Ovary (tissue), 9 donors: Measurements from ENCODE around the gene HGF. TPM values are rescaled to one million over a fixed set of nuclear protein-coding genes. Genes with fewer than 3 reads are reported as not detected.

ENCODE experiments used
- DNase-seq, 5 donors: peaks; one replicate each; pipeline ENCODE4 v3.0.0-alpha.2; 2019 to 2020
- H3K27ac ChIP-seq, 2 donors: fragments of 200-600 bp; one replicate each; pipeline versions ENCODE4 v1.5.1 to v1.8.0; 2019 to 2022
- H3K27me3 ChIP-seq: fragments of 200-600 bp; one replicate; pipeline ENCODE4 v1.8.0; 2022
- H3K36me3 ChIP-seq: fragments of 200-600 bp; sonication (generic); one replicate; pipeline ENCODE4 v1.5.1; 2019
- H3K4me1 ChIP-seq: one replicate; pipeline ENCODE4 v1.8.1; 2013; ENCODE audit warnings: mild to moderate bottlenecking, moderate library complexity; ENCODE audit not compliant: insufficient read depth
- H3K4me3 ChIP-seq: fragments of 200-600 bp; sonication (generic); one replicate; pipeline ENCODE4 v1.5.1; 2017
- H3K9me3 ChIP-seq, 2 donors: fragments of 200-600 bp in 1 of 2; sonication (generic) in 1 of 2; one replicate each; pipeline versions ENCODE4 v1.5.1 to v1.8.1; 2013 to 2019; ENCODE audit warnings: mild to moderate bottlenecking in 1 of 2, moderate library complexity in 1 of 2
- EP300 ChIP-seq: sonication (generic); formaldehyde crosslinking; IDR thresholded peaks from one replicate; pipeline ENCODE4 v1.6.1; 2017; ENCODE audit warnings: antibody characterized with exemption
- POLR2A ChIP-seq: fragments of 450-650 bp; IDR thresholded peaks from one replicate; pipeline ENCODE4 v1.6.1; 2017; ENCODE audit warnings: antibody characterized with exemption, mild to moderate bottlenecking, moderate library complexity
- WGBS, 3 donors: extraction: QIAGEN DNeasy Blood & Tissue Kit in 1 of 3; methylation state at CpG; one replicate each; pipeline versions ENCODE4 v1.1.5 to v1.1.7; 2013 to 2017; 5-methylcytosine and 5-hydroxymethylcytosine counted together
- intact Hi-C, 4 donors: fragments of 100-400 bp; cut with DNase I; formaldehyde crosslinking; loops; one replicate each; pipeline versions ENCODE4 v1.11.0 to v1.15.1; 2022 to 2023
- polyA plus RNA-seq, 2 donors: library from polyadenylated mRNA; stranded (reverse); fragments of 200-250 nt in 1 of 2; fragments of 350-450 nt in 1 of 2; fragmentation: Illumina TruSeq in 1 of 2; extraction: RNeasy Lipid Tissue Mini Kit (QIAGEN cat#74804) in 1 of 2; gene quantifications; one replicate each; pipeline ENCODE4 v1.2.3, GENCODE V29; 2013 to 2014
- total RNA-seq, 7 donors: library from RNA; depleted of rRNA in 2 of 7; stranded (reverse); fragments of >200 nt in 2 of 7; fragmentation: NEBNext Ultra II Directional in 3 of 7; extraction: Animal tissue kit (Norgen Biotek cat#: 25700) in 3 of 7; gene quantifications; one replicate each; pipeline versions ENCODE4 v1.1.0 to v1.2.4, GENCODE V29; 2016 to 2023
- TF ChIP-seq, protein P1 (sequence below), 3 donors: fragments of 450-650 bp in 2 of 3; fragments of 200-600 bp in 1 of 3; IDR thresholded peaks; one replicate each; pipeline versions ENCODE4 v1.5.1 to v1.8.0; 2016 to 2022; ENCODE audit warnings: antibody characterized with exemption in 3 of 3, mild to moderate bottlenecking in 1 of 3
- donor health status: DM: no; HTN: no; CAD: no; lungs with moderate emphysema.
- donor health status: DM: no; HTN: no; CAD: no.
- donor health status: Bipolar disorder and iron deficiency.
- donor health status: DM: yes; HTN: yes; CAD: no.
- donor health status: DM: no; HTN: no; CAD: no.
- donor health status: DM: yes; HTN: yes; CAD: no.

HGF gene
- total and polyA plus RNA-seq, 9 donors = 1.0 to 7.6 (median 3.2) TPM

DNA sequence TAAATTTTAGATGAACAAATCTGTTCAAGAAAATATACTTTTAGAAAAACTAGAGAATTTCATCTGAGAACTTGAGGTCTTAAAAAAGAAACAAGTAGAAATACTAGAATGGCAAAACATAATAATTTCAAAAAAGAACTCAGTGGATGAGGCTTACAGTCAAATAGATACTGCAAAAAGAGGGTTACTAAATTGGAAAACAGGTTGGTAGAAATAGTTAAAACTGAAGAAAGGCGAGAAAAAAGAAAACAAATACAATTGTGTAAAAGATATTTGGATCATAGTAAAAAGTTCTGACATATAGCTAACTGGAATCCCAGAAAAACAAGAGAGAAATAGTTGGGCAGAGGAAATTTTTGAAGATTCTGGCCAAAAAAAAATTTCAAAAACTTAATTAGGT lies 117.6 kb downstream of the HGF start:
- Histone ChIP-seq H3K27ac (no peak overlapping the region), H3K4me1 (no peaks in the 10 kb centered on the region), H3K9me3 (peaks cover 0 to 3% of the 10 kb centered on the region in 2 donors), H3K27me3 (no peaks in the 10 kb centered on the region), H3K36me3 (no peaks in the 10 kb centered on the region), H3K4me3 (no peak overlapping the region)
- DNase-seq = no peak
- intact Hi-C loops = loop anchor here in 1 of 4 donors (10.0 kb wide), 1 partner anchor 47 kb away; no protein-coding TSS in a partner anchor
- 94 to 98% (median 94%) methylated on average over 1 of the region's 1 CpG for WGBS, 3 donors
- TF ChIP-seq POLR2A = no peak
- TF ChIP-seq, protein P1, sequence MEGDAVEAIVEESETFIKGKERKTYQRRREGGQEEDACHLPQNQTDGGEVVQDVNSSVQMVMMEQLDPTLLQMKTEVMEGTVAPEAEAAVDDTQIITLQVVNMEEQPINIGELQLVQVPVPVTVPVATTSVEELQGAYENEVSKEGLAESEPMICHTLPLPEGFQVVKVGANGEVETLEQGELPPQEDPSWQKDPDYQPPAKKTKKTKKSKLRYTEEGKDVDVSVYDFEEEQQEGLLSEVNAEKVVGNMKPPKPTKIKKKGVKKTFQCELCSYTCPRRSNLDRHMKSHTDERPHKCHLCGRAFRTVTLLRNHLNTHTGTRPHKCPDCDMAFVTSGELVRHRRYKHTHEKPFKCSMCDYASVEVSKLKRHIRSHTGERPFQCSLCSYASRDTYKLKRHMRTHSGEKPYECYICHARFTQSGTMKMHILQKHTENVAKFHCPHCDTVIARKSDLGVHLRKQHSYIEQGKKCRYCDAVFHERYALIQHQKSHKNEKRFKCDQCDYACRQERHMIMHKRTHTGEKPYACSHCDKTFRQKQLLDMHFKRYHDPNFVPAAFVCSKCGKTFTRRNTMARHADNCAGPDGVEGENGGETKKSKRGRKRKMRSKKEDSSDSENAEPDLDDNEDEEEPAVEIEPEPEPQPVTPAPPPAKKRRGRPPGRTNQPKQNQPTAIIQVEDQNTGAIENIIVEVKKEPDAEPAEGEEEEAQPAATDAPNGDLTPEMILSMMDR (IDR thresholded peaks at IDR 0.05) = no peak
- no peak for TF ChIP-seq EP300
